Sigmoid colon (tissue), 7 donors: ENCODE data around the gene MAN2A1. TPM values are rescaled to one million over a fixed set of nuclear protein-coding genes. Genes with fewer than 3 reads are reported as not detected.
"Not testable (repeated sequence)": the region's sequence is repeated elsewhere in the genome, so short reads cannot be mapped to it uniquely, and the experiment has no call there.

ENCODE experiments used
- DNase-seq: peaks from one replicate; pipeline ENCODE4 v3.0.0-alpha.2; 2019
- H3K27ac ChIP-seq, 4 donors: fragments of 200-600 bp; sonication (generic); one replicate each; pipeline ENCODE4 v1.5.1; 2016 to 2019; ENCODE audit warnings: mild to moderate bottlenecking in 1 of 4
- H3K27me3 ChIP-seq, 3 donors: fragments of 200-600 bp; sonication (generic); one replicate each; pipeline ENCODE4 v1.5.1; 2019; ENCODE audit warnings: mild to moderate bottlenecking in 1 of 3
- H3K36me3 ChIP-seq, 4 donors: fragments of 200-600 bp; sonication (generic); one replicate each; pipeline ENCODE4 v1.5.1; 2016 to 2019
- H3K4me1 ChIP-seq, 4 donors: fragments of 200-600 bp; sonication (generic); one replicate each; pipeline ENCODE4 v1.5.1; 2017 to 2019
- H3K4me3 ChIP-seq, 4 donors: fragments of 200-600 bp; sonication (generic); one replicate each; pipeline ENCODE4 v1.5.1; 2017 to 2019; ENCODE audit warnings: mild to moderate bottlenecking in 2 of 4, moderate library complexity in 1 of 4
- H3K9me3 ChIP-seq, 4 donors: fragments of 200-600 bp in 3 of 4; sonication (generic) in 3 of 4; one replicate each; pipeline versions ENCODE4 v1.5.1 to v1.6.1; 2013 to 2019
- EP300 ChIP-seq, 4 donors: sonication (generic); formaldehyde crosslinking; IDR thresholded peaks; one replicate each; pipeline ENCODE4 v1.6.1; 2017; ENCODE audit warnings: antibody characterized with exemption in 4 of 4
- POLR2A ChIP-seq, 2 donors: fragments of 450-650 bp; IDR thresholded peaks; one replicate each; pipeline ENCODE4 v1.6.1; 2016; ENCODE audit warnings: antibody characterized with exemption in 2 of 2, mild to moderate bottlenecking in 2 of 2, moderate library complexity in 2 of 2
- POLR2AphosphoS5 ChIP-seq, 4 donors: sonication (generic); formaldehyde crosslinking; IDR thresholded peaks; one replicate each; pipeline ENCODE4 v1.6.1; 2017; ENCODE audit warnings: antibody characterized with exemption in 4 of 4
- WGBS, 2 donors: extraction: QIAGEN DNeasy Blood & Tissue Kit; methylation state at CpG; one replicate each; pipeline ENCODE4 v1.1.7; 2013; 5-methylcytosine and 5-hydroxymethylcytosine counted together
- intact Hi-C: fragments of 100-400 bp; cut with DNase I; formaldehyde crosslinking; loops from one replicate; pipeline ENCODE4 v1.15.1; 2023
- polyA plus RNA-seq, 3 donors: library from polyadenylated mRNA; stranded (reverse); fragments of 200-250 nt; gene quantifications; one replicate each; pipeline ENCODE4 v1.2.3, GENCODE V29; 2013
- total RNA-seq, 4 donors: library from RNA; depleted of rRNA; stranded (reverse); fragments of >200 nt; gene quantifications; one replicate each; pipeline ENCODE4 v1.1.0, GENCODE V29; 2016
- TF ChIP-seq, protein P1 (sequence below), 4 experiments: fragments of 450-650 bp in 3 of 4; fragments of 200-600 bp in 1 of 4; IDR thresholded peaks; one replicate each; pipeline ENCODE4 v1.5.1; 2016 to 2019; ENCODE audit warnings: antibody characterized with exemption in 4 of 4, mild to moderate bottlenecking in 3 of 4, moderate library complexity in 2 of 4
- donor health status: healthy with polysubstance abuse.
- donor health status: Bipolar disorder and iron deficiency.
- donor health status: healthy.

Gene MAN2A1
- total and polyA plus RNA-seq, 7 donors = 3.6 to 58.4 (median 40.2) TPM

DNA sequence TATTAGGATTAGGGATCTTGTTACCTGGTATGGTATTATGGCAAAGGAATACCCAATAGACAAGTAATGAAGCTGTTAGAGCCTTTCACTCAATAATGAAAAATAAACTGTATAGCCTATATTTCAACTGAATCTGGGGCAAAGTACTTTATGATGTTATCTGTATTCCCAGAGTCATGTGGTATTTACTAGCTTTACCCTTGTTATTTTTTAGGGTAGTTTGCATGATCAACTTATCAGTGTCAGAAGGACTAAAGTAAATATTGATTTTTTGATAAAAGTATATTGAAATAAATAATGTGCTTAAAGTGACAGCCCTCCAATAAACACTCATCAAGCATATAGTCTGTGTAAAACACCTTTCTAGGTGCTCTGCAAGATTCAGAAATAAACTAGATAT, 64.6 kb downstream of the MAN2A1 start:
- Histone ChIP-seq H3K27me3 (no peaks in the 10 kb centered on the region), H3K36me3 (peaks cover 0 to 8% (median 0%) of the 10 kb centered on the region in 4 donors), H3K9me3 (no peaks in the 10 kb centered on the region), H3K4me1 (peaks cover 0 to 14% (median 0%) of the 10 kb centered on the region in 4 donors), H3K4me3 (no peak overlapping the region), H3K27ac (no peak overlapping the region)
- no peak for TF ChIP-seq POLR2AphosphoS5 (IDR thresholded peaks at IDR 0.05)
- no peak for TF ChIP-seq EP300 (IDR thresholded peaks at IDR 0.05)
- TF ChIP-seq, protein P1, sequence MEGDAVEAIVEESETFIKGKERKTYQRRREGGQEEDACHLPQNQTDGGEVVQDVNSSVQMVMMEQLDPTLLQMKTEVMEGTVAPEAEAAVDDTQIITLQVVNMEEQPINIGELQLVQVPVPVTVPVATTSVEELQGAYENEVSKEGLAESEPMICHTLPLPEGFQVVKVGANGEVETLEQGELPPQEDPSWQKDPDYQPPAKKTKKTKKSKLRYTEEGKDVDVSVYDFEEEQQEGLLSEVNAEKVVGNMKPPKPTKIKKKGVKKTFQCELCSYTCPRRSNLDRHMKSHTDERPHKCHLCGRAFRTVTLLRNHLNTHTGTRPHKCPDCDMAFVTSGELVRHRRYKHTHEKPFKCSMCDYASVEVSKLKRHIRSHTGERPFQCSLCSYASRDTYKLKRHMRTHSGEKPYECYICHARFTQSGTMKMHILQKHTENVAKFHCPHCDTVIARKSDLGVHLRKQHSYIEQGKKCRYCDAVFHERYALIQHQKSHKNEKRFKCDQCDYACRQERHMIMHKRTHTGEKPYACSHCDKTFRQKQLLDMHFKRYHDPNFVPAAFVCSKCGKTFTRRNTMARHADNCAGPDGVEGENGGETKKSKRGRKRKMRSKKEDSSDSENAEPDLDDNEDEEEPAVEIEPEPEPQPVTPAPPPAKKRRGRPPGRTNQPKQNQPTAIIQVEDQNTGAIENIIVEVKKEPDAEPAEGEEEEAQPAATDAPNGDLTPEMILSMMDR (IDR thresholded peaks at IDR 0.05) = no peak
- TF ChIP-seq POLR2A (IDR thresholded peaks at IDR 0.05) = no peak
- intact Hi-C loops = no loop called here
- DNase-seq = no peak

DNA sequence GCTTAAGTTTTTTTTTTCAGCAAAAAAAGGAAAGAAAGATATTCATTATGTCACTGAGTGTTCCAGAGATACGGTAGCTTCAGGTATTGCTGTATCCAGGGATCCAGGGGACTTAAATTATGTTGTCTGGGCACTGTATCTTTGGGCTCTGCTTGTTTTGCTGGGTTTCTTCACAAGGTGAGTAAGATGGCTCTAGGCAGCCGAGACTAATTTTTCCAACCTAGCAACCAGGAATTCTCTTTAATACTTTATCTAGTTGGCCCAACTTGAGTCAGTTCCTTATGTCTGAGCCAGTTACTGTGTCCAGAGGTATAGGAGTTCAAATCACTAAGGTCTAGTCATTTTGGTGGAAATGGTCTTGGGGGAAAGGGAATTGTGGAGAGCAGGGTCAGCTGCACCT, 66.0 kb downstream of the MAN2A1 start:
- 48 to 49% methylated on average over 2 of the region's 2 CpGs for WGBS, 2 donors
- no peak for DNase-seq
- intact Hi-C loops = no loop called here

DNA sequence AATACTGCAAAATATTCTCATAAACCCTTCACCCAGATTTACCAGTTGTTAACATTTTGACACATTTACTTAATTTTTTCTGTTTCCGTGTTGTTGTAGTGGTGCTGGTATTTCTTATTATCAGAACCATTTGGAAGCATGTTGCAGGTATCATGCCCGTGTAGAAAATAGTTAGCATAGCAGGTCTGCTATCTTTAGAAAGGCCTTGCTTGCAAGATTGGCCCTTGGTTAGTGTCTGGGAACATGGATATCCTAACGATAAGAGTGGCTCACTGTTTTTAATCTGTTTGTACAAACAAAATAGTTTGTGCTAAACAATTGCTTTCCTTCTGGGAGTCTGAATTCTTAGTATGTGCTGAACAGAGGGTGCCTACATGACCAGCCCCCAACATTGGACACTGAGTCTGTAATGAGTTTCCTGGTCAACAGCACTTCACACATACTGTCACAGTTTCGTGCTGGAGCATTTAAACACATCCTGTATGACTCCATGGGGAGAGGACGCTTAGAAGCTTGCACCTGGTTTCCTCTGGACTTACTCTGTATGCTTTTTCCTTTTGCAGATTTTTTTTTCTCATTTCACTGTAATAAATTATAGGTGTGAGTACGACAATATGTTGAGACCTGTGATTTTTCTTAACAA, 66.9 kb downstream of the MAN2A1 start:
- H3K27ac ChIP-seq = no peak overlapping the region
- H3K4me3 ChIP-seq = no peak overlapping the region
- TF ChIP-seq POLR2A (IDR thresholded peaks at IDR 0.05) = no peak
- no peak for TF ChIP-seq POLR2AphosphoS5 (IDR thresholded peaks at IDR 0.05)
- TF ChIP-seq, protein P1 (IDR thresholded peaks at IDR 0.05) = no peak
- no peak for TF ChIP-seq EP300 (IDR thresholded peaks at IDR 0.05)
- DNase-seq = no peak
- H3K36me3 ChIP-seq = peaks cover 0 to 8% (median 0%) of the 10 kb centered on the region in 4 donors
- 81 to 87% methylated on average over 6 of the region's 6 CpGs for WGBS, 2 donors
- intact Hi-C loops = no loop called here
- H3K27me3 ChIP-seq = no peaks in the 10 kb centered on the region
- H3K4me1 ChIP-seq = peaks cover 0 to 16% (median 0%) of the 10 kb centered on the region in 4 donors
- H3K9me3 ChIP-seq = no peaks in the 10 kb centered on the region

More for the DNA sequence above, 66.0 kb downstream of the MAN2A1 start:
- peaks cover 0 to 16% (median 0%) of the 10 kb centered on the region in 4 donors for H3K4me1 ChIP-seq
- H3K36me3 ChIP-seq = peaks cover 0 to 8% (median 0%) of the 10 kb centered on the region in 4 donors
- H3K27ac ChIP-seq = no peak overlapping the region
- no peaks in the 10 kb centered on the region for H3K9me3 ChIP-seq
- TF ChIP-seq, protein P1 (IDR thresholded peaks at IDR 0.05) = no peak
- no peak for TF ChIP-seq POLR2AphosphoS5 (IDR thresholded peaks at IDR 0.05)
- no peak for TF ChIP-seq EP300 (IDR thresholded peaks at IDR 0.05)
- no peaks in the 10 kb centered on the region for H3K27me3 ChIP-seq
- H3K4me3 ChIP-seq = no peak overlapping the region

DNA sequence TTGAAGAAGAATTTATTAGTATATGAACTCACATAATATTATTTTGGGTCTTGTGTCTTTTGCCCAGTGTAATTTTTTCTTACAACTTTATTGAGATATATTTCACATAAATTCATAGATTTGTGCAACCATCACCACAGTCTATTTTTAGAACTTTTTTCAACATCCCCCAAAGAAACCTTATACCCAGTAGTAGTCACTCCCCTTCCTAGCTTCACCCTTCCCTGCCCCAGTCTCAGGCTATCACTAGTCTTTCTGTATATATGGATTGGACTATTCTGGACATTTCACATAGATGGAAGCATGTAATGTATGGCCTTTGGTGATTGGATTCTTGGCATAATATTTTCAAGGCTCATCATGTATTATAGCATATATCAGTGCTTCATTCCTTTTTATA, 67.8 kb downstream of the MAN2A1 start:
- no peak for TF ChIP-seq POLR2AphosphoS5 (IDR thresholded peaks at IDR 0.05)
- TF ChIP-seq EP300 (IDR thresholded peaks at IDR 0.05) = no peak
- TF ChIP-seq, protein P1 (IDR thresholded peaks at IDR 0.05) = no peak
- TF ChIP-seq POLR2A (IDR thresholded peaks at IDR 0.05) = no peak
- no peak overlapping the region for H3K27ac ChIP-seq
- no peak for DNase-seq
- H3K36me3 ChIP-seq = peaks cover 0 to 12% (median 1%) of the 10 kb centered on the region in 4 donors
- no peaks in the 10 kb centered on the region for H3K9me3 ChIP-seq
- no peak overlapping the region for H3K4me3 ChIP-seq
- intact Hi-C loops = no loop called here
- H3K27me3 ChIP-seq = no peaks in the 10 kb centered on the region
- peaks cover 0 to 16% (median 0%) of the 10 kb centered on the region in 4 donors for H3K4me1 ChIP-seq

DNA sequence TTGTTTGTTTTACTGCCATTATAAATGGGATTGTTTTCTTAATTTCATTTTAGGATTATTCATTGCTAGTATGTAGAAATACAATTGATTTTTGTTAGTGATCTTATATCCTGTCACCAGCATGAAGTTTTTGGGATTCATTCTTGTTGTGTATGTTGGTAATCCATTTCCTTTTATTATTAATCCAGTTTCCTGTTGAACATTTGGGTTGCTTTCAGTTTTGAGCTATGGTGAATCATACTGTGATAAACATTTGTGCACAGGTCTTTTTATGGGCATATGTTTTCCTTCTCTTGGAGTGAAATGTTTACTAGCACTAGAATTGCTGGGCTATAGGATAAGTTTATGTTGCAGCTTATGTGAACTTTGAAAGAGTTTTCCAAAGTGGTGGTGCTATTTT, 69.6 kb downstream of the MAN2A1 start:
- H3K36me3 ChIP-seq = peaks cover 0 to 17% (median 4%) of the 10 kb centered on the region in 4 donors
- TF ChIP-seq, protein P1 (IDR thresholded peaks at IDR 0.05) = no peak
- TF ChIP-seq EP300 (IDR thresholded peaks at IDR 0.05) = no peak
- TF ChIP-seq POLR2A (IDR thresholded peaks at IDR 0.05) = no peak
- peaks cover 0 to 7% (median 0%) of the 10 kb centered on the region in 4 donors for H3K4me1 ChIP-seq
- no peak for DNase-seq
- H3K27me3 ChIP-seq = no peaks in the 10 kb centered on the region
- intact Hi-C loops = no loop called here
- H3K27ac ChIP-seq = no peak overlapping the region
- no peaks in the 10 kb centered on the region for H3K9me3 ChIP-seq
- H3K4me3 ChIP-seq = no peak overlapping the region

DNA sequence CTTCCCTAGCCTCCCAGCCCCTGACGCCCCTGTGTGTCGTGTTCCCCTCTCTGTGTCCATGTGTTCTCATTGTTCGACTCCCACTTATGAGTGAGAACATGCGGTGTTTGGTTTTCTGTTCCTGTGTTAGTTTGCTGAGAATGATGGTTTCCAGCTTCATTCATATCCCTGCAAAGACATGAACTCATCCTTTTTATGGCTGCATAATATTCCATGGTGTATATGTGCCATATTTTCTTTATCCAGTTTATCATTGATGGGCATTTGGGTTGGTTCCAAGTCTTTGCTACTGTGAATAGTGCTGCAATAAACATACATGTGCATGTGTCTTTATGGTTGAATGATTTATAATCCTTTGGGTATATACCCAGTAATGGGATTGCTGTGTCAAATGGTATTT, 70.4 kb downstream of the MAN2A1 start:
- peaks cover 0 to 17% (median 4%) of the 10 kb centered on the region in 4 donors for H3K36me3 ChIP-seq
- H3K27ac ChIP-seq, H3K27me3 ChIP-seq, H3K9me3 ChIP-seq, H3K4me3 ChIP-seq, intact Hi-C loops, DNase-seq, H3K4me1 ChIP-seq: not testable (repeated sequence)
- WGBS, 2 donors = 97 to 98% methylated on average over 4 of the region's 4 CpGs
